ENCODE data around the gene RAB1A. TPM values are rescaled to one million over a fixed set of nuclear protein-coding genes. Genes with fewer than 3 reads are reported as not detected.
A peak's percentile ranks its signal among the peaks of the same experiment; 100 is the strongest.

RAB1A gene
- total RNA-seq, 2 experiments from 2014 or later: 71.8 to 75.8 TPM

DNA sequence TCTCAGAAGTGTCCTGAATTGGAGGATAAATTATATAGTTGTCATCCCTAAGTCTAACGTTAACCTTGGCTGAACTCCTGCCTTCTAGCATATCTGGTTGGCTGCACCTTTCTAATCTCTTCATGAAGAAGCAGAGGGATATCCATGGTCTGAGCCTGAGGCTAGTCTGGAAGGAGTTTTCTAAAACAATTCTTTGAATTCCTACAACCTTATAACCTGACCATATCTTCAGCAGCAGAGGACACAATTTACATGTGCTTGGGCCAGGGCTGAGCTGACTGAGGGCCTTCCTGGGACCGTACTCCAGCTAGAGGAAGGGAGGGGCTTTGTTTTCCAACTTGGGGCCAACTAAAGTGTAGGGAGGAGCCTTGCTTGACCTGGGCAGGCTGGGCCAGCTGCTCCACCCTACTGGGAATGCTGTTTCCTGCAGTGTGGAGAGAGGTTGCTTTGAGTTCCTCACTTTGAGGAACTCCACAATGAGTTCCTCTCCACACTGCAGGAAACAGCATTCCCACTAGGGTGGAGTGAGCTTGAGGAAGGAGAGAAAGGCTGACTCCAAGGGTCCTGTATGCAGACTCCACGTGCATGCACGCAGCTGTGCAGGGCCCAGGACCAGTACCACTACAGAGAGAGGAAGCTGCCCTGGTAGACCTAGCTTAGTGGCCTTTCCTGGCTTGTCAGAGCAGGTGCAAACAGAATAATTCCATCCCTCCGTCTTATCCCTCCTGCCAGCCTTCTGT, 54.1 kb downstream of the RAB1A start:
- intact Hi-C loops (cut with micrococcal nuclease): no loop called here
- ChIA-PET POLR2A (interaction anchor here (0.7 kb wide), 1 partner anchor 11 kb away, joined by 4 read pairs; no protein-coding TSS in a partner anchor), CTCF (interaction anchor here (3.6 to 4.2 kb wide), 2 partner anchors 11 to 94 kb away, joined by 16 to 21 read pairs; no protein-coding TSS in a partner anchor)
- Mint-ChIP-seq H3K27me3 (no peaks in the 10 kb centered on the region), H3K36me3 (ENCODE audit: low read depth) (peaks cover 9% of the 10 kb centered on the region), H3K4me1 (ENCODE audit: low read depth) (peaks cover 3% of the 10 kb centered on the region), H3K27ac (no peak overlapping the region), H3K4me3 (no peak overlapping the region), H3K9me3 (no peaks in the 10 kb centered on the region)
- TF ChIP-seq, protein P1, sequence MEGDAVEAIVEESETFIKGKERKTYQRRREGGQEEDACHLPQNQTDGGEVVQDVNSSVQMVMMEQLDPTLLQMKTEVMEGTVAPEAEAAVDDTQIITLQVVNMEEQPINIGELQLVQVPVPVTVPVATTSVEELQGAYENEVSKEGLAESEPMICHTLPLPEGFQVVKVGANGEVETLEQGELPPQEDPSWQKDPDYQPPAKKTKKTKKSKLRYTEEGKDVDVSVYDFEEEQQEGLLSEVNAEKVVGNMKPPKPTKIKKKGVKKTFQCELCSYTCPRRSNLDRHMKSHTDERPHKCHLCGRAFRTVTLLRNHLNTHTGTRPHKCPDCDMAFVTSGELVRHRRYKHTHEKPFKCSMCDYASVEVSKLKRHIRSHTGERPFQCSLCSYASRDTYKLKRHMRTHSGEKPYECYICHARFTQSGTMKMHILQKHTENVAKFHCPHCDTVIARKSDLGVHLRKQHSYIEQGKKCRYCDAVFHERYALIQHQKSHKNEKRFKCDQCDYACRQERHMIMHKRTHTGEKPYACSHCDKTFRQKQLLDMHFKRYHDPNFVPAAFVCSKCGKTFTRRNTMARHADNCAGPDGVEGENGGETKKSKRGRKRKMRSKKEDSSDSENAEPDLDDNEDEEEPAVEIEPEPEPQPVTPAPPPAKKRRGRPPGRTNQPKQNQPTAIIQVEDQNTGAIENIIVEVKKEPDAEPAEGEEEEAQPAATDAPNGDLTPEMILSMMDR (IDR thresholded peaks at IDR 0.05): no peak
- DNase-seq: no peak
- no peak for ATAC-seq

DNA sequence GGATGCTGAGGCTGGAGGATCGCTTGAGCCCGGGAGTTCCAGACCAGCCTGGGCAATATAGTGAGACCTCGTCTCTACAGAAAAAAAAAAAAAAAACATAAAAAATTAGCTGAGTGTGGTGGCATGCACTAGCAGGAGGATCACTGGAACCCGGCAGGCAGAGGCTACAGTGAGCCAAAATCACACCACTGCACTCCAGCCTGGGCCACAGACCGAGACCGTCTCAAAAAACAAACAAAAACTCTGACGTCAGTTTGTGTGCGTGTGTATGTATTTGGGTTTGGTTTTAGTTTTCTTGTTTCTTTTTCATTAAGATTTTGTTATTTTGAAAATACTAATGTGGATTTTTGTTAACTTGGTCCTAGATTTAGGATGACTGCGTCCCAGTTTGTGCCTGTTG, 54.7 kb downstream of the RAB1A start:
- H3K27me3 Mint-ChIP-seq: no peaks in the 10 kb centered on the region
- intact Hi-C loops (cut with micrococcal nuclease): no loop called here
- H3K36me3 Mint-ChIP-seq (ENCODE audit: low read depth): peaks cover 6% of the 10 kb centered on the region
- ChIA-PET CTCF (interaction anchor here (1.3 to 4.2 kb wide), 3 partner anchors 10 to 94 kb away, joined by 3 to 21 read pairs (median 16); no protein-coding TSS in a partner anchor), POLR2A (interaction anchor here (1.4 kb wide), 1 partner anchor 8 kb away, joined by 4 read pairs; no protein-coding TSS in a partner anchor)
- ATAC-seq (no peak), DNase-seq (no peak)
- H3K9me3 Mint-ChIP-seq: no peaks in the 10 kb centered on the region
- H3K4me1 Mint-ChIP-seq (ENCODE audit: low read depth): peaks cover 9% of the 10 kb centered on the region
- no peak overlapping the region for H3K4me3 Mint-ChIP-seq
- TF ChIP-seq, protein P1 (IDR thresholded peaks at IDR 0.05): no peak
- no peak overlapping the region for H3K27ac Mint-ChIP-seq

DNA sequence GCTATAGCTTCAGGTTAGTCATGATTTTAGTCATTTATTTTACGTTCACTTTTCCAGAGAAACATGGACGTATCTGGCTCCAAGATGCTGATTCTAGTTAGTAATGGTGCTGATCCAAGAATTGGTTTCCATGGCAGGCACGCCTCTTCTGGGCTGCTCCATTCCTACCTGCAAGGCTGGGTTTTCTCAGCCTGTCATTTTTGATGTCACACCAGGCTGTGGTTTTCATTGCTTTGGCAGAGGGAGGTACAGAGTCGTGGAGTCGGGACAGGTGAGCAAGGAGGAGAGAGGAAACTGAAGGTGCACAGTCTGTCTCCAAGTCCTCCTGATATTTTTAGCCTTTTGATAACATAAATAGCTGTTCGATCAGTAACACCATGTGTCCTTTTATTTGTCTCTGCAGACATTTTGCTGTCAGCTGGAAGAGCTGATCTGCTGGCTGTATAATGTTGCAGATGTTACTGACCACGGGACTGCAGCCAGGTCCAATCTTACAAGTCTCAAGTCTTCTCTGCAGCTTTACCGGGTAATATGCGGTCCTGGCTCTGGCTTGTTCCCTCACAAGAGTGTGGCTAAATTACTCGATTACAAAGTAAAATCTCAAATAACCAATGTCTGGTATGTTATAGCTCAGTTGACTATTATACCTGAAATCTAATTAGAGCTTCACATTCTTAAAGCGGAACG, 55.9 kb downstream of the RAB1A start:
- DNase-seq (no peak), ATAC-seq (no peak)
- H3K36me3 Mint-ChIP-seq (ENCODE audit: low read depth): peaks cover 4% of the 10 kb centered on the region
- intact Hi-C loops (cut with micrococcal nuclease): no loop called here
- H3K27ac Mint-ChIP-seq: no peak overlapping the region
- peaks cover 13% of the 10 kb centered on the region for H3K4me1 Mint-ChIP-seq (ENCODE audit: low read depth)
- H3K27me3 Mint-ChIP-seq: no peaks in the 10 kb centered on the region
- H3K4me3 Mint-ChIP-seq: no peak overlapping the region
- TF ChIP-seq, protein P1 (IDR thresholded peaks at IDR 0.05): no peak
- ChIA-PET CTCF (interaction anchor here (0.8 to 3.6 kb wide), 5 partner anchors 9 to 156 kb away, joined by 3 to 21 read pairs (median 3); no protein-coding TSS in a partner anchor), POLR2A (interaction anchor here (0.8 to 1.4 kb wide), 2 partner anchors 9 to 339 kb away, joined by 3 to 4 read pairs; no protein-coding TSS in a partner anchor)
- no peaks in the 10 kb centered on the region for H3K9me3 Mint-ChIP-seq

- ATAC-seq: no peak
- ChIA-PET CTCF (interaction anchor here (1.0 to 1.7 kb wide), 3 partner anchors 15 to 155 kb away, joined by 3 to 4 read pairs (median 4); no protein-coding TSS in a partner anchor), POLR2A (interaction anchor here (0.6 kb wide), 1 partner anchor 49 kb away, joined by 3 read pairs; no protein-coding TSS in a partner anchor)
- intact Hi-C loops (cut with micrococcal nuclease): no loop called here
- no peak for DNase-seq
- H3K4me1 Mint-ChIP-seq (ENCODE audit: low read depth): peaks cover 26% of the 10 kb centered on the region
- peak overlapping the region; percentile 65 for H3K27ac Mint-ChIP-seq
- H3K9me3 Mint-ChIP-seq: no peaks in the 10 kb centered on the region
- H3K4me3 Mint-ChIP-seq: no peak overlapping the region
- no peaks in the 10 kb centered on the region for H3K27me3 Mint-ChIP-seq
- no peaks in the 10 kb centered on the region for H3K36me3 Mint-ChIP-seq (ENCODE audit: low read depth)
- TF ChIP-seq, protein P1 (IDR thresholded peaks at IDR 0.05): no peak
Measured at GRCh38 chr2:65072181-65072970, 57.5 kb downstream of the RAB1A start.

Measured in activated CD8-positive, alpha-beta T cell treated with anti-CD3 and anti-CD28 coated beads for 36 hours (primary cell).